OCI-LY7 (cell line): ENCODE data around the gene RAD9A. TPM values are rescaled to one million over a fixed set of nuclear protein-coding genes. Genes with fewer than 3 reads are reported as not detected.

ENCODE experiments used
- BruUV-seq: library from RNA; stranded (reverse); fragments of 400-500 nt; replicated peaks from 2 replicates; lab custom pipeline; 2021; lab: Mats Ljungman, UMichigan
- CTCF ChIA-PET: fragments of 300-600 bp; sonication (Branson Sonifier 250); formaldehyde crosslinking; loops from one replicate; lab custom pipeline; 2022; ENCODE audit warnings: antibody characterized with exemption; ENCODE audit not compliant: unreplicated experiment; lab: Charles Lee
- POLR2A ChIA-PET: fragments of 300-600 bp; sonication (Branson Sonifier 250); formaldehyde crosslinking; loops from one replicate; lab custom pipeline; 2022; ENCODE audit warnings: antibody characterized with exemption; lab: Charles Lee
- DNase-seq: peaks from one replicate; pipeline ENCODE4 v3.0.0-alpha.2; 2015; ENCODE audit warnings: low spot score
- H2AFZ ChIP-seq: fragments of 200-600 bp; sonication (generic), shearing (Covaris generic); 2 replicates; pipeline ENCODE4 v1.6.1; 2014; ENCODE audit warnings: mild to moderate bottlenecking, antibody characterized with exemption, low read length, moderate library complexity
- H3K27ac ChIP-seq: fragments of 200-600 bp; sonication (generic); 2 replicates; pipeline ENCODE4 v1.5.1; 2014; ENCODE audit warnings: mixed run types, low read depth, mild to moderate bottlenecking, moderate library complexity, low read length, inconsistent platforms; ENCODE audit not compliant: poor library complexity, severe bottlenecking
- H3K36me3 ChIP-seq: fragments of 200-600 bp; sonication (generic); 2 replicates; pipeline ENCODE4 v1.6.1; 2014; ENCODE audit warnings: mild to moderate bottlenecking, antibody characterized with exemption, low read length, moderate library complexity, mixed read lengths; ENCODE audit not compliant: insufficient read depth
- H3K4me1 ChIP-seq: fragments of 200-600 bp; sonication (generic); 2 replicates; pipeline ENCODE4 v1.5.1; 2014; ENCODE audit warnings: mild to moderate bottlenecking, low read length; ENCODE audit not compliant: insufficient read depth, poor library complexity, severe bottlenecking
- H3K4me2 ChIP-seq: fragments of 200-600 bp; sonication (generic); 2 replicates; pipeline ENCODE4 v1.6.1; 2014; ENCODE audit warnings: mild to moderate bottlenecking, low read length
- H3K4me3 ChIP-seq: fragments of 200-600 bp; sonication (generic); 2 replicates; pipeline ENCODE4 v1.5.1; 2014; ENCODE audit warnings: mild to moderate bottlenecking, low read depth, low read length; ENCODE audit not compliant: poor library complexity, severe bottlenecking
- H3K79me2 ChIP-seq: fragments of 200-600 bp; sonication (generic); 2 replicates; pipeline ENCODE4 v1.6.1; 2016; ENCODE audit warnings: low read depth, mild to moderate bottlenecking, low read length, moderate library complexity, mixed read lengths; ENCODE audit not compliant: insufficient read depth
- H3K9me2 ChIP-seq: fragments of 200-600 bp; sonication (generic); 2 replicates; pipeline ENCODE4 v1.6.1; 2016; ENCODE audit warnings: mild to moderate bottlenecking, low read length, mixed read lengths; ENCODE audit not compliant: insufficient read depth
- H3K9me3 ChIP-seq: fragments of 200-600 bp; sonication (generic); 2 replicates; pipeline ENCODE4 v1.6.1; 2014; ENCODE audit warnings: mild to moderate bottlenecking, mixed run types, low read length, mixed read lengths
- H4K20me1 ChIP-seq: fragments of 200-600 bp; sonication (generic); 2 replicates; pipeline ENCODE4 v1.6.1; 2014; ENCODE audit warnings: mild to moderate bottlenecking, antibody characterized with exemption, low read length, moderate library complexity, mixed read lengths; ENCODE audit not compliant: insufficient read depth
- EZH2phosphoT487 ChIP-seq: fragments of 200-600 bp; sonication (generic); IDR thresholded peaks from 2 replicates; pipeline ENCODE4 v1.6.1; 2018; ENCODE audit warnings: low read depth, borderline replicate concordance, mild to moderate bottlenecking, mixed run types, antibody characterized with exemption, low read length, moderate library complexity, mixed read lengths
- intact Hi-C: fragments of 100-400 bp; cut with micrococcal nuclease; formaldehyde crosslinking; loops from one replicate; pipeline ENCODE4 v1.10.0; 2022; ENCODE audit not compliant: unreplicated experiment
- total RNA-seq, 2 experiments: library from RNA; depleted of rRNA in 1 of 2; stranded (reverse); fragments of >200 nt in 1 of 2; shearing (Covaris generic) in 1 of 2; gene quantifications; 2 replicates each; pipeline ENCODE4 v1.2.3, GENCODE V29; 2014 to 2022
- TF ChIP-seq, protein P1 (sequence below): fragments of 200-600 bp; sonication (generic); conservative IDR thresholded peaks from 2 replicates; pipeline ENCODE4 v1.5.1; 2014; ENCODE audit warnings: mild to moderate bottlenecking, antibody characterized with exemption, low read length, moderate library complexity, mixed read lengths

RAD9A gene
- total RNA-seq, 2 experiments from 2014 or later, result 51.0 to 62.2 TPM

GRCh38 chr11:67353317-67354074, 38.3 kb upstream of the RAD9A start, which contains the start of gene POLD4:
Gene POLD4 (minus strand): TSS chr11:67353546. CDS start chr11:67353399, 147 bp downstream.
- ChIA-PET CTCF (interaction anchor here (0.6 to 7.3 kb wide), 6 partner anchors 8 to 114 kb away, joined by 3 to 136 read pairs (median 4); partner anchors contain the start of gene PTPRCAP), POLR2A (interaction anchor here (0.6 to 9.3 kb wide), 13 partner anchors 8 to 460 kb away, joined by 3 to 106 read pairs (median 3); partner anchors contain the start of genes CLCF1, PPP1CA and RAD9A)
- H3K9me2 ChIP-seq, result no peaks in the 10 kb centered on the region
- H3K79me2 ChIP-seq, result peaks cover 11% of the 10 kb centered on the region; the same call in 1 of the 2 replicates
- no peaks in the 10 kb centered on the region for H3K9me3 ChIP-seq
- H2AFZ ChIP-seq, result no peak within 1 kb of the TSS
- peak within 1 kb of the TSS; percentile 77 for H3K4me3 ChIP-seq
- H3K4me2 ChIP-seq, result peak within 1 kb of the TSS; percentile 96
- H3K27ac ChIP-seq, result peak within 1 kb of the TSS; percentile 93
- DNase-seq, result peak; percentile 99
- H3K4me1 ChIP-seq, result peaks cover 78% of the 10 kb centered on the region
- no TSS peak for BruUV-seq
- no peaks in the 10 kb centered on the region for H4K20me1 ChIP-seq
- peaks cover 9% of the 10 kb centered on the region; the same call in 1 of the 2 replicates for H3K36me3 ChIP-seq
- intact Hi-C loops, result loop anchor here (5.0 to 10.0 kb wide), 4 partner anchors 114 to 231 kb away; partner anchors contain the start of genes AIP, CDK2AP2, GSTP1 and PITPNM1
- no peak for TF ChIP-seq EZH2phosphoT487
- TF ChIP-seq, protein P1, sequence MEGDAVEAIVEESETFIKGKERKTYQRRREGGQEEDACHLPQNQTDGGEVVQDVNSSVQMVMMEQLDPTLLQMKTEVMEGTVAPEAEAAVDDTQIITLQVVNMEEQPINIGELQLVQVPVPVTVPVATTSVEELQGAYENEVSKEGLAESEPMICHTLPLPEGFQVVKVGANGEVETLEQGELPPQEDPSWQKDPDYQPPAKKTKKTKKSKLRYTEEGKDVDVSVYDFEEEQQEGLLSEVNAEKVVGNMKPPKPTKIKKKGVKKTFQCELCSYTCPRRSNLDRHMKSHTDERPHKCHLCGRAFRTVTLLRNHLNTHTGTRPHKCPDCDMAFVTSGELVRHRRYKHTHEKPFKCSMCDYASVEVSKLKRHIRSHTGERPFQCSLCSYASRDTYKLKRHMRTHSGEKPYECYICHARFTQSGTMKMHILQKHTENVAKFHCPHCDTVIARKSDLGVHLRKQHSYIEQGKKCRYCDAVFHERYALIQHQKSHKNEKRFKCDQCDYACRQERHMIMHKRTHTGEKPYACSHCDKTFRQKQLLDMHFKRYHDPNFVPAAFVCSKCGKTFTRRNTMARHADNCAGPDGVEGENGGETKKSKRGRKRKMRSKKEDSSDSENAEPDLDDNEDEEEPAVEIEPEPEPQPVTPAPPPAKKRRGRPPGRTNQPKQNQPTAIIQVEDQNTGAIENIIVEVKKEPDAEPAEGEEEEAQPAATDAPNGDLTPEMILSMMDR, result no peak

- Histone ChIP-seq H3K4me1 (peaks cover 70% of the 10 kb centered on the region), H3K4me3 (peak overlapping the region; percentile 70), H4K20me1 (no peaks in the 10 kb centered on the region), H3K27ac (peak overlapping the region; percentile 93), H3K9me2 (no peaks in the 10 kb centered on the region), H3K4me2 (peak overlapping the region; percentile 96), H3K9me3 (no peaks in the 10 kb centered on the region), H2AFZ (no peak overlapping the region), H3K79me2 (peaks cover 11% of the 10 kb centered on the region; the same call in 1 of the 2 replicates), H3K36me3 (peaks cover 9% of the 10 kb centered on the region; the same call in 1 of the 2 replicates)
- CTCF ChIA-PET, result interaction anchor here (0.7 to 7.3 kb wide), 4 partner anchors 9 to 45 kb away, joined by 3 to 136 read pairs (median 8); no protein-coding TSS in a partner anchor
- POLR2A ChIA-PET, result interaction anchor here (0.6 to 9.3 kb wide), 8 partner anchors 12 to 323 kb away, joined by 3 to 106 read pairs (median 4); partner anchors contain the start of genes CLCF1 and PPP1CA
- TSS peak; percentile 94 for BruUV-seq
- intact Hi-C loops, result loop anchor here (5.0 to 10.0 kb wide), 4 partner anchors 113 to 230 kb away; partner anchors contain the start of genes AIP, CDK2AP2, GSTP1 and PITPNM1
- TF ChIP-seq EZH2phosphoT487, result no peak
- TF ChIP-seq, protein P1, result no peak
- DNase-seq, result peak; percentile 37
Measured at GRCh38 chr11:67354075-67355022, 37.4 kb upstream of the RAD9A start.
